Testis (tissue), 2 donors: ENCODE results near the gene RASSF1.

Source experiments
- CTCF ChIP-seq, 3 experiments: fragments of 450-650 bp in 2 of 3; fragments of 200-600 bp in 1 of 3; sonication (generic) in 1 of 3; IDR thresholded peaks; one replicate each; pipeline ENCODE4 v1.5.1; 2016 to 2019; ENCODE audit warnings: antibody characterized with exemption in 3 of 3, mild to moderate bottlenecking in 2 of 3, moderate library complexity in 1 of 3
- POLR2A ChIP-seq: fragments of 450-650 bp; IDR thresholded peaks from one replicate; pipeline ENCODE4 v1.6.1; 2017; ENCODE audit warnings: antibody characterized with exemption, mild to moderate bottlenecking, moderate library complexity

- no peak for TF ChIP-seq CTCF (IDR thresholded peaks at IDR 0.05)
- no peak for TF ChIP-seq POLR2A
Observed at GRCh38 chr3:50299929-50300680, 40.5 kb downstream of the RASSF1 start.
